HepG2 (cell line): ENCODE results near the gene HPDL. TPM values are rescaled to one million over a fixed set of nuclear protein-coding genes. Genes with fewer than 3 reads are reported as not detected.

Source experiments
- ASH2L ChIP-seq: fragments of 300-600, 200-600 bp; sonication (generic); IDR thresholded peaks from 2 replicates; pipeline ENCODE4 v1.7.0; 2017; ENCODE audit warnings: low read depth, mild to moderate bottlenecking, moderate library complexity, mixed read lengths, low read length; ENCODE audit not compliant: insufficient read length
- ELF1 ChIP-seq: sonication (generic); formaldehyde crosslinking; IDR thresholded peaks from 2 replicates; pipeline ENCODE4 v1.4.0; 2020; ENCODE audit warnings: missing genetic modification reagents
- HMG20B ChIP-seq: conservative IDR thresholded peaks from 2 replicates; pipeline ENCODE4 v1.6.1; 2016; ENCODE audit warnings: missing genetic modification reagents, missing compliant biosample characterization
- HMGXB4 ChIP-seq, 2 experiments: sonication (generic) in 1 of 2; formaldehyde crosslinking in 1 of 2; IDR thresholded peaks; 2 replicates each; pipeline versions ENCODE4 v1.4.0 to v1.6.1; 2018 to 2020; ENCODE audit warnings: missing genetic modification reagents in 2 of 2, borderline replicate concordance in 1 of 2, low read depth in 1 of 2, mild to moderate bottlenecking in 1 of 2, missing biosample characterization in 1 of 2
- MAF1 ChIP-seq: sonication (generic); formaldehyde crosslinking; IDR thresholded peaks from 2 replicates; pipeline ENCODE4 v1.5.0; 2020; ENCODE audit warnings: missing genetic modification reagents, borderline replicate concordance
- PRPF4 ChIP-seq: fragments of 200-400 bp; formaldehyde crosslinking; IDR thresholded peaks from 2 replicates; pipeline ENCODE4 v1.6.1; 2016; ENCODE audit warnings: low read length, low read depth; ENCODE audit not compliant: poor library complexity, severe bottlenecking
- RFXAP ChIP-seq: sonication (generic); formaldehyde crosslinking; IDR thresholded peaks from 2 replicates; pipeline ENCODE4 v1.4.0; 2020; ENCODE audit warnings: missing genetic modification reagents, borderline replicate concordance
- SCMH1 ChIP-seq: sonication (generic); formaldehyde crosslinking; IDR thresholded peaks from 2 replicates; pipeline ENCODE4 v1.9.0; 2021; ENCODE audit warnings: missing genetic modification reagents, mild to moderate bottlenecking, borderline replicate concordance
- STAG1 ChIP-seq: sonication (generic); formaldehyde crosslinking; IDR thresholded peaks from 2 replicates; pipeline ENCODE4 v1.4.0; 2020; ENCODE audit warnings: missing genetic modification reagents
- THAP11 ChIP-seq: IDR thresholded peaks from 2 replicates; pipeline ENCODE4 v1.6.1; 2016; ENCODE audit warnings: missing biosample characterization, missing genetic modification reagents
- TRIM24 ChIP-seq: sonication (generic); formaldehyde crosslinking; IDR thresholded peaks from 2 replicates; pipeline ENCODE4 v1.8.0; 2022; ENCODE audit warnings: mild to moderate bottlenecking, missing genetic modification reagents
- ZHX2 ChIP-seq, 2 experiments: sonication (generic) in 1 of 2; formaldehyde crosslinking in 1 of 2; IDR thresholded peaks; 2 replicates each; pipeline versions ENCODE4 v1.6.1 to v1.9.0; 2014 to 2022; ENCODE audit warnings: antibody characterized with exemption in 1 of 2, borderline replicate concordance in 1 of 2, inconsistent platforms in 1 of 2, low read depth in 1 of 2, missing genetic modification reagents in 1 of 2
- ZKSCAN1 ChIP-seq: fragments of 150-350 bp; IDR thresholded peaks from 2 replicates; pipeline ENCODE4 v1.6.1; 2014; ENCODE audit warnings: low read length
- ZNF138 ChIP-seq: sonication (generic); formaldehyde crosslinking; IDR thresholded peaks from 2 replicates; pipeline ENCODE4 v1.5.0; 2020; ENCODE audit warnings: mild to moderate bottlenecking, low read depth, missing genetic modification reagents
- ZNF264 ChIP-seq: sonication (generic); formaldehyde crosslinking; IDR thresholded peaks from 2 replicates; pipeline ENCODE4 v1.4.0; 2020; ENCODE audit warnings: missing genetic modification reagents
- ZNF33A ChIP-seq: sonication (generic); formaldehyde crosslinking; IDR thresholded peaks from 2 replicates; pipeline ENCODE4 v1.5.1; 2020; ENCODE audit warnings: missing genetic modification reagents, mild to moderate bottlenecking, moderate library complexity, borderline replicate concordance
- ZNF382 ChIP-seq: sonication (generic); formaldehyde crosslinking; IDR thresholded peaks from 2 replicates; pipeline ENCODE4 v1.5.0; 2020; ENCODE audit warnings: missing genetic modification reagents, mild to moderate bottlenecking, borderline replicate concordance
- ZNF557 ChIP-seq: sonication (generic); formaldehyde crosslinking; IDR thresholded peaks from 2 replicates; pipeline ENCODE4 v1.4.0; 2020; ENCODE audit warnings: missing genetic modification reagents
- ZNF703 ChIP-seq: sonication (generic); formaldehyde crosslinking; IDR thresholded peaks from 2 replicates; pipeline ENCODE4 v1.5.1; 2020; ENCODE audit warnings: missing genetic modification reagents, mild to moderate bottlenecking, moderate library complexity, borderline replicate concordance
- ZSCAN22 ChIP-seq: sonication (generic); formaldehyde crosslinking; IDR thresholded peaks from 2 replicates; pipeline ENCODE4 v1.4.0; 2020; ENCODE audit warnings: mild to moderate bottlenecking, missing genetic modification reagents
- polyA plus RNA-seq, 8 experiments: library from polyadenylated mRNA; depleted of rRNA in 3 of 8; stranded (reverse) in 7 of 8; unstranded in 1 of 8; fragments of >200 nt; fragmentation: Illumina TruSeq in 4 of 8; extraction: Trizol in 4 of 8; gene quantifications; 2 replicates each; pipeline versions ENCODE4 v1.2.1 to v1.2.3, GENCODE V29; 2011 to 2016; ENCODE audit warnings: low read depth in 4 of 8, missing spikeins in 1 of 8, mixed read lengths in 1 of 8; ENCODE audit not compliant: insufficient read depth in 1 of 8
- total RNA-seq, 5 experiments: library from RNA; depleted of rRNA; stranded (reverse); fragments of >200 nt; fragmentation: Illumina TruSeq; extraction: Trizol; gene quantifications; 2 replicates each; pipeline ENCODE4 v1.2.3, GENCODE V29; 2016; ENCODE audit warnings: low read depth in 1 of 5
- TF ChIP-seq, protein P1 (sequence below): sonication (generic); formaldehyde crosslinking; IDR thresholded peaks from 2 replicates; pipeline ENCODE4 v1.4.0; 2020; ENCODE audit warnings: mild to moderate bottlenecking, missing genetic modification reagents

HPDL gene
- total and polyA plus RNA-seq, 2 of the 13 experiments (the other 11 are each of a cell fraction or from before 2014, with no cell fraction given), result not detected

DNA sequence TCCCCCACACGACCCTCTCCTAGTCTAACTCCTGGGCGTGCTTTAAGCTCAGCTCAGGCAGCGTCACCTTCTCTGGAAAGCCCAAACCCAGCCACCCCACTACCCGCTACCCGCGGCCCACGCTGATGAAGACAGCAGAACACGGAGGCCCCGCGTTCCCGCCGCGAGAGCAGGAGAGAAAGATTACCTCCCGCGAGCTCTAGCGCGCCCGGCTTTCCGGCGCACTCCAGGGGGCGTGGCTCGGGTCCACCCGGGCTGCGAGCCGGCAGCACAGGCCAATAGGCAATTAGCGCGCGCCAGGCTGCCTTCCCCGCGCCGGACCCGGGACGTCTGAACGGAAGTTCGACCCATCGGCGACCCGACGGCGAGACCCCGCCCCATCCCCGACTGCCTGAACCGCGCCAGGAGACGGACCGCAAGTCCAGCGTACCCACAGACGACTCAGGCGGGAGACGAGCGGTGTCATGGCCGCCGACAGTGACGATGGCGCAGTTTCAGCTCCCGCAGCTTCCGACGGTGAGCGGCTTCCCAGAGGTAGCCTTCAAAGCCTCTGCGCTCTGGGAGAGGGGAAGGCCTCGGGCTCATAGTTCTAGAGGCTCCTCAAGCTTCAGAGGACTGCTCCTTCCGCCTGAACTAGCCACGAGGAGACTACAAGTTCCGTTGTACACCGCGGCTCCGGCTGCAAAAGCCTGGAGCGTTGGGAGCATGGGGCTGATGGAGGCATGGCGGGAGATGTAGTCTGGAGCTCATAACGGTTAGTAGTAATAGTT lies 13.3 kb downstream of the HPDL start, which contains the start of the genes MUTYH and TOE1 (continued):
- TF ChIP-seq ZHX2 (IDR thresholded peaks at IDR 0.05; ENCODE audit: low read depth), result no peak
- TF ChIP-seq ZHX2 (CRISPR knock-in tag; IDR thresholded peaks at IDR 0.05; ENCODE audit: borderline replicate concordance), result 0 out of 2 replicates have a peak, but pooled peaks have one; percentile 54
- peak; percentile 75 to 86 for TF ChIP-seq HMGXB4 (CRISPR knock-in tag; IDR thresholded peaks at IDR 0.05; ENCODE audit: borderline replicate concordance in 1 of 2, low read depth in 1 of 2)
- TF ChIP-seq ZNF382 (CRISPR knock-in tag), result no peak
- TF ChIP-seq ZNF138 (CRISPR knock-in tag), result no peak
- peak; percentile 97 for TF ChIP-seq THAP11 (CRISPR knock-in tag)
- TF ChIP-seq HMG20B, result peak; percentile 24; the same call in 1 of the 2 replicates
- no peak for TF ChIP-seq MAF1 (CRISPR knock-in tag)
- TF ChIP-seq, protein P1, sequence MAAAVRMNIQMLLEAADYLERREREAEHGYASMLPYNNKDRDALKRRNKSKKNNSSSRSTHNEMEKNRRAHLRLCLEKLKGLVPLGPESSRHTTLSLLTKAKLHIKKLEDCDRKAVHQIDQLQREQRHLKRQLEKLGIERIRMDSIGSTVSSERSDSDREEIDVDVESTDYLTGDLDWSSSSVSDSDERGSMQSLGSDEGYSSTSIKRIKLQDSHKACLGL, result peak; percentile 83
- peak; percentile 69; the same call in 1 of the 2 replicates for TF ChIP-seq ZNF703
- peak; percentile 82 for TF ChIP-seq ASH2L
- peak; percentile 41; the same call in 1 of the 2 replicates for TF ChIP-seq ZNF557
- no peak for TF ChIP-seq ZKSCAN1
- TF ChIP-seq ZNF264, result no peak; the same call in 1 of the 2 replicates
- no peak for TF ChIP-seq TRIM24 (CRISPR knock-in tag)
- 0 out of 2 replicates have a peak, but pooled peaks have one; percentile 35 for TF ChIP-seq ZNF33A (CRISPR knock-in tag)
- TF ChIP-seq SCMH1 (CRISPR knock-in tag), result no peak
- TF ChIP-seq RFXAP, result peak; percentile 58; the same call in 1 of the 2 replicates
- no peak for TF ChIP-seq PRPF4
- peak; percentile 11; the same call in 1 of the 2 replicates for TF ChIP-seq STAG1 (CRISPR knock-in tag)
- peak; percentile 72 for TF ChIP-seq ELF1 (CRISPR knock-in tag)
- no peak for TF ChIP-seq ZSCAN22 (CRISPR knock-in tag)
